ENCODE measurements around the gene CLEC6A.
"Not testable (repeated sequence)": the region's sequence is repeated elsewhere in the genome, so short reads cannot be mapped to it uniquely, and the experiment has no call there.

Gene CLEC6A

DNA sequence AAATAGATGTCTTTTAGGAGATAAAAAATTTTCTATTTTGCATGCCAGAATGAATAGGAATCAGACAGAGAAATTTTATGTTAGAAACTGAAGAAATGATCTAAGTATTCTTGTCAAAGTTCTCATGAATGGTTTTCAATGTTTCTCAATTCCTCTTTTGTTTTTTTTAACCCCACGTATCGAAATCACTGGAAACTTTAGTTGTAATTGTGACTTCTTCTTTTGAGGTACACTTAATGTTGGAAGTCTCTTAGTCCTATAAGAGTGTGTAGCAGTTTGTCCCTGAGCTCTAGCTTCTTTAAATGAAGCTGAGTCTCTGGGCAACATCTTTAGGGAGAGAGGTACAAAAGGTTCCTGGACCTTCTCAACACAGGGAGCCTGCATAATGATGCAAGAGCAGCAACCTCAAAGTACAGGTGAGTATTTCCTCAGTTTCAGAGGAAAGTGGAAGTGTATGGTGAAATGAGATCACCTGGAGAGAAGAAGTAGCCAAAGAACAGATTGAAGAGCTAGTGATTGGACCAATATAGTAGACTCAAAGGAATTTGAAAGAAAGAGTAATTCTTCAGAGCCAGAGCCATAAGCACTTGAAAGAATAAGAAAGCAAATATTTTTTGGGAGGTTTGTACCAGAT, at the start of gene CLEC6A:
Gene CLEC6A, plus strand, starts transcription at position 236 of the 634 bp plus-strand sequence. Its CDS starts 150 bp downstream, at position 386.
- no peak for DNase-seq

DNA sequence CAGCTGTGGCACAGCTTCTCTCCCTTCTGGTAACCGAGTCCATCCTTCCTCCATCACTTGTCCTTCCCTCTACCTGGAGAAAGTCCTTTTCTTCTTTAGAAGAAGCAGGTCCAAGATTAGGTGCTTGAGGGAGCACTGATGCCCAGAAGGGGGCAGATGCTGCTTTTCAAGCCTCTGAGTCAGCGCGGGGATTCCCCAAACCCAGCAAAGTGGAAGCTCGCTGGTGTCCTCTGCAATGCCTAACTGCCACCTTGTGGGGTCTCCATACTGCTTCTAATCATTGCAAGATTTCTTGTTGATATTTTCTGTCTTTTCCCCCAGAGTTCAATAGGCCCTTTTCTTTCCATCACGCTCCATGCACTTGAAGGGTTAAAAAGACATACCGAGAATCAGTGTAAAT, 36.2 kb upstream of the CLEC6A start:
- DNase-seq, result peak; percentile 51

DNA sequence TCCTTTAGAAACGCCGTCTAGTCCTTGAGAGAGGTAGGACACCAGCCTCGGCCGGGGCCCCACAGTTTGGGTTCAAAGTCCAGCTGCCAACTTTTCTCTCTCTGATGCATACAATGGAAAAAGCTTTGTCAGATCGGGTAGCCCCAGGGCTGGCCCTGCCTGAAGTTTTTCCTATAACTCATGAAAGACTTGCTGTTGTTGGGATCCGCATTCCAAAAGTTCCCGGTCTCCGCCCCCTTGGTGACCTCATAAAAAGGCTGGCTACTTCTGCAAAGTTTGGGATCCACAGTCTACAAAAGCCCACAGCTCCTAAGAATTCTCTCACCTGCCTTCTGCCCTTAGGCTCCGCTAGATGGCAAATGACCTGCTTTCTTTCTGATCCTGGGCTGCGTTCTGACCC, 35.3 kb upstream of the CLEC6A start:
- no peak for DNase-seq

DNA sequence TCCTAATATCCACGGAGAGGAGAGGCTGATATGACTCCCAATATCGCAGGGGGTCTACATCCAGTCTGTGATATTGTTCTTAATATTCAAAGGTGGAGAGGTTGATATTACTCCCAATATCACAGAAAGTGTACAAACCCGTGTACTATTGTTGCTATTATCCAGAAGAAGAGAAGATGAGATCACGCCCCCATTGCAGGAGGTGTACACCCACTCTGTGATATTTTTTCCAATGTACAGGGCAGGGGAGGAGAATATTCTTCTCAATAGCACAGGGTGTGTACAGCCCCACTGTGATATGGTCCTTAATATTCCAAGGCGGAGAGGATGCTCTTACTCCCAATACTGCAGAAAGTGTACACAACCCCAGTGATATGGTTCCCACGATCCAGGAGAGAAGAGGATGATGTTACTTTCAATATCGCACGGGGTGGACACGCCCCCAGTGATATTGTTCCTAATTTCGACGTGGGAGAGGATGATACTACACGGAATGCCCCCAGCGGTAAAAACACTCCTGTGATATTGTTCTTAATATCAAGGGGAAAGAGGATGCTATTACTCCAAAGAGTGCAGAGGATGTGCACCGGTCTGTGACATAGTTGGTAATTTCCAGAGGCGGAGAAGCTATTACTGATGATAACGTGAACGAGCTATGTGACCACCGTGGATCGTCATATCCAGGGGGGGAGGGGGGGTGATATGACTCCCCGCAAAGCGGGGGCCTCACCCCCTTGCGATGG, 11.1 kb upstream of the CLEC6A start:
- DNase-seq, result not testable (repeated sequence)

DNA sequence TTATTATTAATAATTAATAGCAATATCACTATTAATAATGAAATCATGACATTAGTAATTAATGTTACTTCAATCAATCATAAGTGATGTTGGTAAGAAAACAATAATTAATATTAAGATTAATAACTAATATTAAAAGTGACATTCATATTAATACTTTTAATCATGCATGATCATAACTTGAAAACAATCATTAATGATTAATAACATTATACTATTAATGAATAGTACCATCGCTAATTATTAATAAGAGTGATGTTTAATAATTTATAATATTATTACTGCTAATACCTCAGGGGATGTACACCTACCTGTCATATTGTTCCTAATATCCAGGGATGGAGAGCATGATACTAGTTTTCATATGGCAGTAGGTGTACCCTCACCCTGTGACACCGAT, 10.0 kb upstream of the CLEC6A start:
- DNase-seq, result no peak

DNA sequence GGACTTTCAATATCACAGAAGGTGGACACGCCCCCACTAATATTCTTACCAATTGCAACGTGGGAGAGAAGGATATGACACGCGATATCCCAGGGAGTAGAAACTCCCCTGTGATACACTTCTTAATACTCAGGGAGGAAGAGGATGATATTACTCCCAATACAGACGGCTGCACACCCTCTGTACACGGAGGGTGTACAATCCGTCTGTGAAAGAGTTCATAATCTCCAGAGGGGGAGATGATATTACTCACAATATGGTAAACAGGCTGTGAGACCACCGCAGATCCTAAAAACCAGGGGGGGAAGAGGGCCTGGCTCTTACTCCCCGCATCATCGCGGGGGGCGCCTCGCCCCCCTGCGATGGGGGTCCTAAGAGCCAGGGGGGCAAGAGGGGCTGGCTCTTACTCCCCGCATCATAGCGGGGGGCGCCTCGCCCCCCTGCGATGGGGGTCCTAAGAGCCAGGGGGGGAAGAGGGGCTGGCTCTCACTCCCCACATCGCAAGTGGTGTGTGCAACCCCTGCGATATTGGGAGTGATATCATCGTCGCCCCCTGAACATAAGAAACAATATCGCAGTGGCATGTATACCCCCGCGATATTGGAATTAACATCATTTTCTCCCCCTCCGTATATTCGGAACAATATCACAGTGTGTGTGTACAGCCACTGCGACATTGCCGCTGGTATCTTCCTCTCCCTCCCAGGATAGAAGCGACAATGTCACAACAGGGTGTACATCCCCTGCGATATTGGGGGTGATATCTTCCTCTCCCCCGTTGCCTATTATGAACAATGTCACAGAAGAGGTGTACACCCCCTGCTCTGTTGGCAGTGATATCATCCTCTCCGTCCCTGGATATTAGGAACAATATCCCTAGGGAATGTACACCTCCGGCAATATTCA, 8.9 kb upstream of the CLEC6A start:
- DNase-seq, result no peak

DNA sequence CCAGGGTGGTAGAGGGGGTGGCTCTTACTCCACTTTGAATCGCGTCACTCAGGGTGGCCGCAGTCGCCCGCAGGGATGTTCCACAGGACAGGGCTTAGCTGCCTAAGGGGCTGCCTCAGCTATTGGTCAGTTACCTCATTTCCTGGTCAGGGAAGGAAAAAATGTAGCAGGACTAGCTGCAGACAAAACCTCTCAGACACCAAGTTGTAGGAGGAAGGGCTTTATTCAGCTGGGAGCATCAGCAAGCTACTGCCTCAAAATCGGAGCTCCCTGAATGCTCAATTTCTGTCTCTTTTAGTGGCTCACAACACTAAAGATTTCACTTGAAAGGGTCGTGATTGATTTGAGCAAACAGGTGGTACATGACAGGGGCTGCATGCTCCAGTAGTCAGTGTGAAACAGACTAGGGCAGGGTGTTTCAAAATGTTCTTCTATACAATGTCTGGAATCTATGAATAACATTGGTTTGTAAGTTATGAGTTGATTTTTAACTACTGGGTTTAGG, 6.4 kb upstream of the CLEC6A start:
- no peak for DNase-seq

DNA sequence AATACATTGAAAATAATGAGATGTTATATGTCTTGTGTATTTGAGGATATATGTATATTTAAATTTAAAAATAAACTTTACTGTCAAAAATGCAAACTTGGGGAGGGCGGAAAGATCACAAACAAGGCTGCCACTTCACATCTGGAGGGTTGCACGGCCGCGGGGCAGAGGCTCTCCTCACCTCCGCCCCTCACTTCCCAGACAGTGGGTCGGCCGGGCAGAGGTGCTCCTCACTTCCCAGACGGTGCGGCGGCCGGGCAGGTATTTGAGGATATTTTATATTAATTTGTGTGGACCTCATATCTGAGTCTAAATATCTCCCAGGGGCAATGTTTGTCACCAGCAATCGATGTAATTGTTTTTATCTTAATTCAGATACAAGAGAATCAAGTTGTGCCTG, 3.7 kb upstream of the CLEC6A start:
- DNase-seq, result no peak

DNA sequence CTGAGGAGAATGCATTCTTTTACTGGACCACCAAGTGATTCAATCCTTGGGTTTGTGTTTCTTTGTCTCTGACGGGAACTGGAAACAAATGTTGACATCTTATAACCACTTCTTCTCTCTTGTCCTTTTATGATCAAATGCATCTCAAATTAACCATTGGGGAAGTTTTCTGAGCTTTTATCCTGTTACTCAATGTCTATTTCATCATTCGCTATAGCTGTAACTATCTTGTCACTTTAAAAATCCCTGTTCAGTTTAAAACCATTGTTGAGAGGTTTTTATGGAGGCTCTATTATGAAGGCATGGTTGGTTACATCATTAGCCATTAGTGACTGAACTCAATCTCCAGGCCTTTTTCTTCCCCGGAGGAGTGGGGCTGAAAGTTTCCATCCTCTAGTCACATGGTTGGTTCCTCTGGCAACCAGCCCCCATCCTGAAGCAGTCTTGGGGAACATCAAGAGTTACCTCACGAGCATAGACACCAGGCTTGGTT, 2.7 kb upstream of the CLEC6A start:
- DNase-seq, result peak; percentile 63

DNA sequence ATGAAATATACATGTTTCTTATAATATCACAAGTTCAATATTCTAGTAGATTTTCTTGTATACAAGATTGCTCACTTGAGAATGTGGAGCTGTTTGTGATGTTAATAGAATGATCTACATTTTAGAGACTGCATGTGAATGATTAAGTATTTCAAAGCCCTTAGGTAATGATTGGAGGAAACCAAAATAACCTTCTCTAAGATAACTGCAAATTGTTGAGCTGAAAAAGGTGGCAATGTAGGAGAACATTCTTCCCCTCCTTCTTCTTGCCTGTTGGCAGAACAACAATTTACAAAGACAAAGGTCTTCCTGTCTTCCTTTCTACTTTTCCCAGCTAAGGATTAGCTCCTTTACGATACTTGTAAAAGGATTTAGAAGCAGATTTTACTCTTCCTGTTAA, 2.0 kb upstream of the CLEC6A start:
- no peak for DNase-seq

DNA sequence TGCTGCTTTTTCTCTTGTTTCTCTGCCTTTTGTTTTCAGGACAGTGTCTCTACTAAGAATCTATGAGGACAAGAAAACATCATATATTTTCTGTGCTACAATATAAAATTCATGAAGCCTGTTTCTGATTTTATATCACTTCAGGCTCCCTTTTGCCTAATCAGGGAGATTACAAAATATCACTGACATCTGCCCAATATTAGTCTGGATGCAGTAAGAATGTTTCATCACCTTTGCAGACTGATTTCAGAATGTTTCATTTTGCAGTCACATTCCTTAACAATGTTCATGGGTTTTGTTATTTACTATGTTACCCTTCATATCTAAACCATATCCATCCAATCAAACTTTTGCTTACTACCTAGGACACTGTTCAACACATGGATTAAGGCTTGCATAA, 491 bp upstream of the CLEC6A start:
- no peak for DNase-seq

DNA sequence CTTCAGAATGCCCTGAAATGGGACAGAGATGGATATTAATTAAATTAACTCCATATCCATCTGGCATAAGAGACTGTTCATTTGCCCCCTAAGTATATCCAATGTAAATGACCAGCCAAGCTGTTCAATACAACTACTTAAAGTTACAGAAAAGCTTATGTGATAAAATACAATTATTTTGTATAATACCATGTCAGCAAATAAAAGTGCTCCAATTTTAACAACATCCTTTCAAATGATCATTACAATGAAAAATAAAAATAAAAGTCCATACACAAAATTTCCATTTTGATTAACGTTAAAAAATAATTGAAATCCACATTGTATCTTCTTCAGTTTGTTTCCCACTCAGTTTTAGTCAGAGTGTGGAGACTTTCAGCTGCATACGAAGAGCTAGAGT, 5.7 kb downstream of the CLEC6A start:
- DNase-seq, result no peak

DNA sequence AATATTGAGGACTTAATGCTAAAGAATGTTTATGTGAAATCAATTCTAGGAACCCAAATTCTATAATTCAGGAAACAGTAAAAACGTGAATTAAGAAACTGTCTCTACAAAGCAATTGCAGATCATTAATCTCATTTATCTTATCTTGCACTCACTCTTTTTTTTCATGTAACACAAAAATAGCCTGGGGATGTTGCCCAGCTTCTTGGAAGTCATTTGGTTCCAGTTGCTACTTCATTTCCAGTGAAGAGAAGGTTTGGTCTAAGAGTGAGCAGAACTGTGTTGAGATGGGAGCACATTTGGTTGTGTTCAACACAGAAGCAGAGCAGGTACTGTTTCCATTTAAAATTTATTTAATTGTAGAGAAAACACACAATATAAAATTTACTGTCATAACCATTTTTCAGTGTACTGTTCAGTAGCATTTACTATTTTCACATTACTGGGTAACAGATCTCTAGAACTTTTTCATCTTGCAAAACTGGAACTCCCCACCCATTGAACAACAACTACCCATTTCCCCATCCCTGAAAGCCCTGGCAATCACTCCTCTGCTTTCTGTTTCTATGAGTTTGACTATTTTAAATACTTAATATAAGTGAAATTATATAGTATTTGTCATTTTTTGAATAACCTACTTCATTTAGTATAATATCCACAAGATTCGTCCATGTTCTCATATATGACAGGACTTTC, 9.7 kb downstream of the CLEC6A start:
- DNase-seq, result no peak

DNA sequence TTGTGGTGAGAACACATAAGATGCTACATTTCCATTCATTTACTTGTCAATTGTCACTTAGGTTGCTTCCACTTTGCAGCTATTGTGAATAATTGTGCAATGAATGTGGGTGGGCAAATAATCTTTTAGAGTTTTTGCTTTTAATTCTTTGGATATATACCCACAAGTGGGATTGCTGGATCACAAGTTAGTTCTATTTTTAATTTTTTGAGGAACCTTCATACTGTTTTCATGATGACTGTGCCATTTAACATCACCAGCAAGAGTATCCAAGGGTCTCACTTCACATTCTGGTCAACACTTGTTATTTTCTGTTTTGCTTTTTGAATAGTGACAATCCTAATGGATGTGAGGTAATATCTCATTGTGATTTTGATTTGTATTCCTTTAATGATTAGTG, 10.5 kb downstream of the CLEC6A start:
- DNase-seq, result no peak

DNA sequence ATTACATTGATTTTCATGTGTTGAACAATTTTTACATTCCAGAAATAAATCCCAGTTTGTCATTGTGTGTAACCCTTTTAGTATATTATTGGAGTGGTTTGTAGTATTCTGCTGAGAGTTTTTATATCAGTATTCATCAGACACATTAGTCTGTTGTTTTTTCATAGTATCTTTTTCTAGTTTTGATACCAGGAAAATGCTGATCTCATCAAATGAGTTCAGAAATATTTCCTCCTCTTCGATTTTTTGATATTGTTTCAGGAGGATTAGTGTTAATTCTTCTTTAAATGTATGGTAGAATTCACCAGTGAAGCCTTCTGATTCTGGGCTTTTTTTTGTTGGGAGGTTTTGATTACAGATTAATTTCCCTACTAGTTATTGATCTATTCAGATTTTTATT, 15.3 kb downstream of the CLEC6A start:
- DNase-seq, result no peak

DNA sequence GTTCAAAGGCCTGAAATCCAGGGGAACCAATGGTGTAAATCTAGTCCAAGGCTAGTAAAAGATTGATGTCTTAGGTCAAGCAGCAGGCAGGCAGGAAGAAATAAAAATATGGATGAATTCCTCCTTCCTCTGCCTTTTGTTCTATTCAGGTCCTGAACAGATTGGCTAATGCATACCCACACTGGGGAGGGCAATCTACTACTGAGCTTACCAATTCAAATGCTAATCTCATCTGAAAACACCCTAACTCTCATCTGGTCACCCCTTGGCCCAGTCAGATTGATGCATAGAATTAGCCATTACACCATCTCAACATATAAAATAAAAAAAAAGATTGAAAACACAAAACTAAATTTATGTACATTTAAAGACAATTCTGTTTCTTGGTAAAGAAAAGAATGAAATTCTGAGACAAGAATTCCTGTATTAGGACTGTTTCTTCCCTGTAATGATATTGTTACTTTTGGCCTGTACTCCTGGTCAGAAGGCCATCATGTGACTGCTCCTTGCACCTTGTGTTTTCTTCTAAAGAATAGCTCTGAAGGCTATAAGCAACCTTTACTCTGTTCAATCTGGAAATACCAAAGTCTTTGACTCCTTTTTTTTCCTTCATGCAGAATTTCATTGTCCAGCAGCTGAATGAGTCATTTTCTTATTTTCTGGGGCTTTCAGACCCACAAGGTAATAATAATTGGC, 19.9 kb downstream of the CLEC6A start:
- no peak for DNase-seq

DNA sequence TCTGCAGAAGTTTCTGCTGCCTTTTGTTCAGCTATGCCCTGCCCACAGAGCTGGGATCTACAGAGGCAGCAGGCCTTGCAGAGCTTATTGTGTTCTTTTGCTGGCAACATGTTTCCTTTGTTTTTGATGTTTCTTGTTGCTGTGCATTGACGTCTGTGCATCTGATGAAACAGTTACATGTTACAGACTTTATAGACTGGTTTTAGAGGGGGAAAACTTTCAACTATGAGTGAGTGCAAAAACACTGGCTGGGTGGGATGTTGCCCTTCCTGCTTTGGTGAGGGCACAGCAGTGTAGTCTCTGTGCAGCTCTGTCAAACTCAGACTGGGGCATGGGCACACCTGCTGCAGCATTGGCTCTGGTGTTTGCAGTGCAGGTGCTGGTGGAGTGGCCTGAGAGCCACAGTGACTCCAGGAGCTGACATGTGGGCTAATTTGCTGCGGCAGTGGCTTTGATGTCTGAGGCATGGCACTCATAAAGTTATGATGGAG, 26.9 kb downstream of the CLEC6A start:
- DNase-seq, result peak; percentile 16

DNA sequence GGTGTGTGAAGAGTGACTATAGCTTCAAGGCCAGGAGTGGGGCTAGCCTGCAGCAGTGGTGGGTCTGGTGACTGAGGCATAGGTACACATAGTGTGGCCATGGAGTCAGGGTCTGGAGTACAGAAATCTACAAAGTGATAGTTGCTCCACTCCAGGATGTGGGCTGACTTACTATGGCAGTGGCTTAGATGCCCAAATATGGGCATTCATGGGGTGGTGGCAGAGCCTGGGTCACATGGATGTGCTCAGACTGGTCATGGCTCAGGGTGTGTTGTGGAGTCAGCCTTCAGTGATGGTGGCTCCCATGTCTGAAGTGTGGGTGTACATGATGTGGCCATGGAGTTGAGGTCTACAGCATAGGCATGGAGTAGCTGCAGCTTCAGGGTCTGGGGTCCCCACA, 27.3 kb downstream of the CLEC6A start:
- DNase-seq, result no peak

DNA sequence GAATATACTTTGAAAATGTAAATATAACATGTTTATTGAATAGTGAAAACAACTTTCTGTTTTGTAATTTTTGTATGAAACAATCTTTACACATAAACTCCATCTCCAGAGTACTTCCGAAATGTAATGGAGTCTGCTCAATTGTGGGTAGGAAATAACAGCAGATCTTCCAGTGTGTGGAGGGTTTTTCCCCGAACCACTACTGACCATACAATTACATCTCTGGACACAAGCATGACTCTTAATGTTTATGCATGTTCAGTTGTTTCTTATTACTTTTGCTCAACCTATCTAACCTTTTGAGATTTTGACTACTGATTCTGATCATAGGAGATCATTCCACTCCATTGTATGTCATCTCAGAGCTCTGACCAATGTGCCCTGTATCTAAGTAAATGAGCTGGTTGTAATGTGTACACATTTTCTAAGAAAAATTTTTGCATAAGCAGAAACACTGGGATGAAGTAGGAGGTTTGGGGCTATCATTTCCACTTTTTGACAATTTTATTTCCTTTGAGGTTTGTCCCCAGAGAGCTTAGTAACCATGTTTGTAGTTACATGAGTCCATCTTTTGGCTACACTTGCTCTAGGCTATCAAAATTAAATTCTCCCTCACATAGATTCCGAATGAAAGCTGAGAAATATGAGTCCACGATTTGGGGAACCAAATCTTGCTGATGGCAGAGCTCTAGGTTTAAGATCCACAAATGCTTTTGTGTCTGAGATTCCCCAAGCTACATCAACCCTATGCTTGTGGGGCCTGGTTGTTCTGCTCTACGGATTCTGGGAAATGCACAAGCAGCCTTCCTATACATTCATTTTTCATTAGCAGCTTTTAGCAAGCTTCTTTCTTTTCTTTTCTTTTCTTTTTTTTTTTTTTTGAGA, 36.1 kb downstream of the CLEC6A start:
- no peak for DNase-seq

DNA sequence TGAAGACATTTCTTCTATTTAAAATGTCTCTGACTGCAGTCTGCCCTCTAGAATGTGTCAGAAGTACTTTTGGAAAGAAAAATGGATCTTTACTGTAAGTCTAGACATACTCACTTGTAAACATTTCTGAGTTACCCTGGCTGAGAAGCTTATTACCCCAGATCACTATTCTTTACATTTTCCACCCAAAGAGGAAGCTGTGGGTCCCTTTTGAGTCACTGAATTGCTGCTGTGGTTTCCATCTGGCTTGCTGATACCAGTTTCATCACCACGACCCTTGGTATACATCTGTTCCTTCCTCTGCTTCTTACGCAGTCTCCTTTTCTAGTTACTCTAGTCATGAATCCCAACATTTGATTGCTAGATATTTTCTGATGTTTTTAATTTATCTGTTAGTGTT, 37.3 kb downstream of the CLEC6A start:
- DNase-seq, result peak; percentile 61

DNA sequence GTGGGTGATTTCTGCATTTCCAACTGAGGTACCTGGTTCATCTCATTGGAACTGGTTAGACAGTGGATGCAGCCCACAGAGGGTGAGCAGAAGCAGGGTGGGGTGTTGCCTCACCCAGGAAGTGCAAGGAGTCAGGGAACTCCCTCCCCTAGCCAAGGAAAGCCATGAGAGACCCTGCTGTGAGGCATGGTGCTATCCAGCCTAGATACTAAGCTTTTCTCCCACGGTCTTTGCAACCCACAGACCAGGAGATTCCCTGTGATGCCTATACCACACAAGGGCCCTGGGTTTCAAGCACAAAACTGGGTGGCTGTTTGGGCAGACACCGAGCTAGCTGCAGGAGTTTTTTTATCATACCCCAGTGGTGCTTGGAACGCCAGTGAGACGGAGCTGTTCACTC, 39.9 kb downstream of the CLEC6A start:
- DNase-seq, result not testable (repeated sequence)
